DMS153 treated with DMSO at 0.1 percent for 48 hours (cell line): Measurements from ENCODE around the gene CAP1.
A peak's percentile ranks its signal among the peaks of the same experiment; 100 is the strongest.

Experiments used
- DNase-seq: peaks from one replicate; lab custom pipeline; 2025; ENCODE audit not compliant: unreplicated experiment; lab: John Stamatoyannopoulos, UW

The CAP1 gene

DNA sequence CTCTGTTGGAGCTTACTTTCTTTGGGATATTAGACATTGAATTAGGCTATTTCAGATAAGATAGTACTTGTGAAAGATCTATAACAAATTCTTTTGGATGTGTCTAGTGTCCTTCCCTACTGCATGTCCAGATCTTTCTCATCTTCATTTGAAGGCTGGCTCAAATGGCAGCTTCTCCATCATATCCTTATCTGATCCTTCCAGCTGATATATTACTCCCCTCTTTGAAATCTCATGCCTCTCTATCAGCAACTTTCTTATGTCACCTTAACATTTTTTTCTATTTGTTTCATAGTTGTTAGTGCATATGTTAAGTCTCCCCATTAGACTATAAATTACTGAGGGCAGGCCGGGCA lies 17.5 kb downstream of the CAP1 start:
- no peak for DNase-seq

DNA sequence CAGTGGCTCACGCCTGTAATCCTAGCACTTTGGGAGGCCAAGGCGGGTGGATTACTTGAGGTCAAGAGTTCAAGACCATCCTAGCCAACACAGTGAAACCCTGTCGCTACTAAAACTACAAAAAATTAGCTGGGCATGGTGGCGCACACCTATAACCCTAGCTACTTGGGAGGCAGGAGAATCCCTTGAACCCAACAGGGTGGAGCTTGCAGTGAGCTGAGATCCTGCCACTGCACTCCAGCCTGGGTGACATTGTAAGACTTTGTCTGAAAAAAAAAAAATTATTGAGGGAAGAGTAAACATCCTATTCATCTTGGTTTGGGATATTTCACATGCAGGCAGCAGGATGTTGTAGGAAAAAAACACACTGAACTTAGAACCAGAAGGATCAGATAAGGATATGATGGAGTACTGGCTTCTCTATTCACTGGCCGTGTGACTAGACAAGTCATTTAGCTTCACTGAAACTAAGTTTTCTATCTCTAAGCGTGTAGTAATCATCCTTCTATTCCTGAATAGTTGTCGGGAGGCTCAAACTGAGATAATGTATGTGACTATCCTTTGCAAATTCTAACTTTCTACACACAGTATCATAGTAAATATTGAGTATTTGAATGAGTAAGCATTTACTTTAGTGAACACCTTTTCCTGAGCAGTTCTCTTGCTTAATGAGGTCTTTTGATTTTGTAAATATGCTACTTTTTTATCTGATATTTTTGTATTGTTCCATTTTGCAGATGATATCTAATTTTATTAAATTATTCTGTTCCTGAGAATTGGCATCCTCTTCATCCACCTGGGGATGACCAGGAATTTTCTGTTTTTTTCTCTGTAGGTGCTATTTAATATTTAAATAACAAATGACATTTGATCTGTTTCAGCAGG lies 18.2 kb downstream of the CAP1 start:
- no peak for DNase-seq

DNA sequence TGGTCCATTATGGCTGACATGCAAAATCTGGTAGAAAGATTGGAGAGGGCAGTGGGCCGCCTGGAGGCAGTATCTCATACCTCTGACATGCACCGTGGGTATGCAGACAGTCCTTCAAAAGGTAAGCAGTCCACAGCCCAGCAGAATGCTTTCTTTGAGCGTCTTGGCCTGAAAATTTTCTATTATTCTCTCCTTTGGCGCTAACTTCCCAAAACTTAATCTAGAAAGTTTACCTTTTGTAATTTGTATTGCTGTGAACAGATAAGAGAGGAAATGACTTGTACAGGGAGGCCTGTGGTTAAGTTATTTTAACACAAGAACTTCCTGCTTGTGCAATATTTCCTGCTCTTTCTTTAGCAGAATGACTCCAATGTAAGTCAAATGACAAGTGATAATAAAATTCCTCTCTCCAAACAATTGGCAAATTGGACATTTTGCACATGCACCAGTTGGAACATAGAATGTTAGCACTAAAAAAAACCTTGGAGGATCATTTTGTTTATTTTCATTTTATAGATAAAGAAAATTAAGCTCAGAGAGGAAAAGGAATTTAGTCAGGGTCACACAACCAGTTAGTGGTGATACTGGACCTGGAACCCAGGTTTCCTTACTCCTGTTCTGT lies 18.9 kb downstream of the CAP1 start:
- DNase-seq, result no peak

DNA sequence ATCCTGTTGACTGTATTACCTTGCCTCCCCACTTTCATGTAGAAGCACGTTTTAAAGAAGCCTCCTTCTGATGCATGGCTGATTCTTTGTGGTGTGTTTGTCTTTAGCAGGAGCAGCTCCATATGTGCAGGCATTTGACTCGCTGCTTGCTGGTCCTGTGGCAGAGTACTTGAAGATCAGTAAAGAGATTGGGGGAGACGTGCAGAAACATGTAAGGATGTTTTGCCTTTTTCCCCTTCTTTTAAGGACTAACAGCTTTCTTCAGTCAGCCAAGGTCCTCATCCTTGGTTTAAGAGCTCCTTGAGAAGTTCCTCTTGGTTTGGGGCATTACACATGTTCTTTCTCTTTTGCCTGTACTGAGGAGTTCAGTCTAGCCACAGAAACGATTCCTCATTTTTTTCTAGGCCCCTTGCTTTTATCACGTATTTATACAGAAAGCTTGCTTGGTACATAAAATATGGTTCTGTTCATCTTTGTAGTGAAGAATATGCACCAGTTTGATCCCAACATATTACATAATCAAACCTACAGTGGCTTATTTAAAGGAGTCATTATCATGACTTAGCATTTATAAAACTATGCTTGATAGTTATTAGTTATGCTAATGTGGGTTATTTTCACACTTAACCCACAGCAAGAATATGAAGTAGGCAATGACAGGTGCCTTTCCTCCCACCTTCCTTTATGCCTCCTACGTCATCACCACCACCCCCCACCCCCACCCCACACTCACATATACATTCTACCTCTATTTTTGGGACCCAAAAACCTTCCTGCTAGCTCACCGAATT lies 19.6 kb downstream of the CAP1 start:
- no peak for DNase-seq

DNA sequence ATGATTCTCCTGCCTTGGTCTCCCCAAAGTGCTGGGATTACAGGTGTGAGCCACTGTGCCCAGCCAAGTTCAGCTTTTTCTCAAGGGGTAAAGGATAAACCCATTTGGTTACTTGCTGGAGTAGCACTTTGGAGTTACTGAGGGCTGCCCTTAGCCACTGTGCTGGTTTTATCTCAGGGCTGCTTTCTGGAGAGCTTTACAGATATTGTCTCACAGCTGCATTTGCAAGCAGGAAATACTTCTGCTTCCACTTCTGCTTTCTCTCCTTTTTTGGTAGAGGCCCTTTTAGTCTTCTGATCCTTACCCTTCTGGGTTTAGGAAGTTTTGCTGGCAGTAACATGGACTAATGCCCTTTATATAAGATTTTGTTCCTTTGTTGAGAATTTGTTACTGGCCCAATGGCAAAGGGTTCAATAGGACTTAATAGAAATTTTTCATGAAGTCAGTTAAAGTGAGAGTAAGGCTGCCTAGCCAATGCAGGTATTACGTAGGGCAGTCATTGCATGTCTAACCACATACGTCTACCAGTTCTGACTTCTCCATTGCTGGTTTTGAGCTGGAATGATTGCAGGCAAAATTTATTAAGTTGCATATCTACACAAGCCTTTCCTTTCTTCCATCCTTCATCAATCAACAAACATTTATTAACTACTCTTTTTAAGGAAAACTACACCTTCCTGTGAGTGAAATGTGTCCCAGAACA lies 24.4 kb downstream of the CAP1 start:
- DNase-seq, result no peak

DNA sequence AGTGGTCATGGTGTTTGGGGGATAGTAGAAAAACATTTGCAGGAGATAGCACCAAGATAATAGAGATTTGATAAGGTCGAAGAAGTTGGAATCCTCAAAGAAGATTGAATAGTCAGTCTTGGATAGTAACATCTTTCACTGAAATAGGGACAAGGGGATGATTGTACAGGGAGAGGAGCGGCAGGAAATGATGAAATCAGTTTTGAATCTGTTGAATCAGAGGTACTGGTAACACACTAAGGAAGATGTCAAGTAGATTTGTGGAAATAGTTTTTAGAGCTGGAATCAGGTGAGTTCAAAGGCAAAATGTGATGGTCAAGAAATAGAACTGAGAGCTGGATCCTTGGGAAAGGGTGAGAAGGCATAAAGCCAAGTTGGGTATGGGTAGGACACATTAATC lies 26.5 kb downstream of the CAP1 start:
- DNase-seq, result no peak

DNA sequence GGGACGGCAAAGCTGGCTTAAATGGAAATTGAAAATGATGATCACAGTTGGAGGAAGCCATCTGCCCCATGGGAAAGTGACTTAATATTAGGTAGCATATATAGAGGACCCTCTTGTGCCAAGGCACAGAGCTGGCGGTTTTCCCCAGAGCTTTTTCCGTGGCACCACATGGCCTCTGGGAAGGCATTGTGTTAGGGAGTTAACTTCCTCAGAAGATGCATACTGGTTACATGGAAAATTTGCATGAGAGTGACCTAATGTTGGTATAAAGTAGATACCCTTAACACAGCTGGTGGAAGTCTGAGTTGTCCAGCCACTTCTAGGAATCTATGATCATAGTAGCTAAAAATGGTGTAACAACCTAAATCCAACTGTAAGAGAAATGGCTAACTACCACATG lies 27.3 kb downstream of the CAP1 start:
- no peak for DNase-seq

DNA sequence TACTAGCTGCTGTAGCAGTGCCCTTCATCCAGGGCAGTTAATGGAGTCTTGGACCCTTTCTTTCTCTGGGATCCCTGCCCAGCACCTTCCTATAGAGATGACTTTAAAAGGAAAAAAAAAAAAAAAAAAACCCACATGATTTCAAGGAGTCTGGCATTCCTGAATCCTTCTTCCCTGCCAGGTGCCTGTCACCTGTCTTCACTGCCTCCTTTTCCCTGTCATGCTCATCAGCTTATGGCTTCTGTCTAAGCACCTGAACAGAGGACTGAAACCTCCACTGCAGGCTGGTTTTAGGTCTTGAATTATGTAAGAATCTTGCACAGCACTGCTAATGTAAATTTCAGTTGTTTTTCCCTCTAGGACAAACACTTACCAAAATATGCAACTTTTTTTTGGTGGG lies 31.6 kb downstream of the CAP1 start:
- DNase-seq, result no peak

DNA sequence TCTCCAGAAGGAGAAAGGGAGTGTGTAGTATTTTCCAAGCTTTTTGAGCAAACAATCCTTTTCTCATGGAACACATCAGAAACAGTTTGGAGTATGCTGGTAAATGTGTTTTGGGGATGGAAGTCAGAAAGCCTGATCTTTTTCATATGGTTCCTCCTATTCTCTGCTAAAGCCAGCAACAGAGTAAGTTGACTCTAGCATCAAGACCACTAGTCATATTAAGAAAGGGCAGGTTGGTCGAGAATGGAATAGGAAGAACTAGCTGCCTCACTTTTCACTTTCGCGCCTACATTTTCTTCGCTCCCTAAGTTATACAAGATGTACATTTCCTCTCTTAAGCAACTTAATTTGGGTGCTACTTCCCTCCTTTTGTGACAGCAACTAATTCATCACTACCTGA lies 32.5 kb downstream of the CAP1 start:
- no peak for DNase-seq

DNA sequence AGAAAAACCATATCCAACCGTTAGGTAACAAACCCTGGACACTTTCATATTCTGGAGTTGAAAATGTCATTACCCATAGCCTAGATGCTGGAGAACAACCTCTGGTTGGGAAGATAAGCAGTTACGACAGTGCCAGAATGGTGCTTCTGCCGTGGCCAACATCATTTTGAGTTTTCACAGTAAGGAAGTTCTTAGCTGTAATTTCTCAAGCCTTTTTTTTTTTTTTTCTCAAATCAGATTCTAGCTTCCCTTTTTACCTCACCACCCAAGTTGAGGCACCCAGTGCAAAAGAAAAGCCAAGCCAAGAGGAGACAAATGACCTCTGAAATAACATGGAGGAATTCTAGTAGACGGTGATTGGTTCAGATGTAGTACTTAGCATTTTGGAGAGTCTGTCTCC lies 34.7 kb downstream of the CAP1 start:
- DNase-seq, result no peak

DNA sequence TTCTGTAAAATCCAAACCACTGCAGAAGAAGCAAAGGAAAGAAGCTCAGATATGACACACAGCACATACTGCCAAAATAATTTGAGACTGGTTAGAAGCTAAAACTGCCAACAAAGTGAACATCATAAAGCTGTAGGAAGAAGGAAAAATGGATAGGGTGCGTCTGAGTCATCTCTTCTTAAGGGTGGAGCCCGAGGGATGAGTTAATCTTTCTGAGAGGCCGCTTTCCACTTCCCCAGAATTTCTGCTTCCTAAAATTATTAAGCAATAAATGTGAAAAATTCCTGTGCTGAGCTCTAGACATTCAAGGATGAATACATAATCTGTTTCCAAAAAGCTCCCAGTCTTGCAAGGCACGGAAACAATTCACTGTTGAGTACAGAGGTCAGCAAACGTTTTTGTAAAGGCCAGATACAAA lies 36.4 kb downstream of the CAP1 start:
- DNase-seq, result no peak

DNA sequence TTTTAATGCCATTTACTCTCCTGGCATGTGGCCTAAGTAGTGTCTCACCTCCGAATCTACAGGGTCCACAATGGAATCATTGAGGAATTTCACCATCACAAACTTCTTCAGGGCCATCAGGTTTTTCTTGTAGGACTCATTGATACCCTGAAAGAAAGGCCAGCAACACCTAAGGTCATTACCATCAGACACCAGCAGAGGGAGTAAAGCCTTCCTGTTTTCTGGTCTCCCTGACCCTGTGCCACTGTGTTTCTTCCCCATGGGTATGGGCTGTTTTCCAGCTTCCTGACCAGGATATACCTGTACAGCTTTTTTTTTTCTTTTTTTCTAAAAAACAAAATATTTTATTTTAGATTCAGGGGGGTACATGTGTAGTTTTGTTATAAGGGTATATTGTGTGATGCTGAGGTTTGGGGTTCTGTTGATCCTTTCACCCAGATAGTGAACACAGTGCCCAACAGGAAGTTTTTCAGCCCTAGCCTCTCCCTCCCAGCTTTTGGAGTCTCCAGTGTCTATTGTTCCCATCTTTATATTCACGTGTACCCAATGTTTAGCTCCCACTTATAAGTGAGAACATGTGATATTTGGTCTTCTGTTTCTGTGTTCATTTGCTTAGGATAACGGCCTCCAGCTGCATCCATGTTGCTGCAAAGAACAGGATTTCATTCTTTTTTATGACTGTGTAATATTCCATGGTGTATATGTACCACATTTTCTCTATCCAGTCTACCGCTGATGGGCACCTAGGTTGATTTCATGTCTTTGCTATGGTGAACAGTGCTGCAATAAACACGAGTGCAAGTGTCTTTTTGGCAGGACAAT lies 38.2 kb downstream of the CAP1 start:
- peak; percentile 87 for DNase-seq

DNA sequence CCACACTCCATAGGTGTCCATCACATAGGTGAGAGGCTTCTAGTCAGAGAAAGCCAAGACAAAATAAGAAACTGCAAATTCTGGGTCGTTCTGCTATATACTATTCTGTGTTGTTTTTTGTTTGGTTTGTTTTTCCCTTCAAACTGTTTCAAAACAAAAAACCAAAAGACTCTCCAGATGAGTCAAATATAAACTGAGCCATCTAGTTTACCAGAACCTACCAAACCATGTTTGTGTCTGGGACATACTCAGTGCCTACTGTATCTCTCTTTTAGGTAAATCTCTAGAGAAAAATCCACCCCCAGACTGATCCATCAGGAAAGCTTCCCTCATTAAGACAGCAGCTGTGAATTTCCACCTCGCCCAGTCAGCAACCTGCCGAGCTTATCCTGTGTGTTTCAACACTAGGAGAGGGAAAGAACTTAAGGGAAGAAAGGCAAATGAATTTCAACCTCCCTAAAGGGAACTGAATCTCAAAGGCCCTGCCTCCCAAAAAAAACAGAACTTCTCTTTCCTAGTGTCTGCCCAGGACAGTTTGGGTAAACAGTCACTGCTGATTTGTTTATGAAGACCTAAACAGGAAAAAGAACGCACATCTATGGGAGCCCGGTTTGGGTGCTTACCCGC lies 39.4 kb downstream of the CAP1 start:
- DNase-seq, result no peak

DNA sequence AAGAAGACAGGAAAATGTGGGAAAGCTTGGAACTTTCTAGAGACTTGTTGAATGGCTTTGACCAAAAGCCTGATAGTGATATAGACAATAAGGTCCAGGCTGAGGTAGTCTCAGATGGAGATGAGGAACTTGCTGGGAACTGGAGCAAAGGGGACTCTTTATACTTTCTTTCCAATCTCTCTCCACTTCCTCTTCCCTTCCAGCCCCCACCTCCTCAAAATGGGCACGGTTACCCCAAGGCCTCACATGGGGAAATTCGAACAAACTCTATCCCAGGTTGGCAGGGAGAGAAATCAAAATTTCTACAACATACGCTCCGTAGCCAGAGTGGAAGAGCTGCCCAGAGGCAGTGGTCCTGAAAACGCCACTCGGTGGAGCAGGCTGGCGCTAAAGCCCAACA lies 41.3 kb downstream of the CAP1 start:
- no peak for DNase-seq

DNA sequence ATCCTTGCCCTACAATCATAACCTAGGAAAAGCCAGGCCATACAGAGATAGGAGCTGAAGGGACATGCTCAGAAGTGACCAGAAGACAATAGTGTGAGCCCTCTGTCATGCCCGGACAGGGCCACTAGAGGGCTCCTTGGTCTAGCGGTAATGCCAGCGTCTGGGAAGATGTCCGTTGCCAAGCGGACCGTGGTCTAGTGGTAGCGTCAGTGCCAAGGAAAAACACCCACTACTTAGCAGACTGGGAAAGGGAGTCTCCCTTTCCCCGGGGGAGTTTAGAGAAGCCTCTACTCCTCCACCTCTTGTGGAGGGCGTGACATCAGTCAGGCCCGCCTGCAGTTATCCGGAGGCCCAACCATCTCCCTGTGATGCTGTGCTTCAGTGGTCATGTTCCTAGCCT lies 44.2 kb downstream of the CAP1 start:
- DNase-seq, result peak; percentile 63

DNA sequence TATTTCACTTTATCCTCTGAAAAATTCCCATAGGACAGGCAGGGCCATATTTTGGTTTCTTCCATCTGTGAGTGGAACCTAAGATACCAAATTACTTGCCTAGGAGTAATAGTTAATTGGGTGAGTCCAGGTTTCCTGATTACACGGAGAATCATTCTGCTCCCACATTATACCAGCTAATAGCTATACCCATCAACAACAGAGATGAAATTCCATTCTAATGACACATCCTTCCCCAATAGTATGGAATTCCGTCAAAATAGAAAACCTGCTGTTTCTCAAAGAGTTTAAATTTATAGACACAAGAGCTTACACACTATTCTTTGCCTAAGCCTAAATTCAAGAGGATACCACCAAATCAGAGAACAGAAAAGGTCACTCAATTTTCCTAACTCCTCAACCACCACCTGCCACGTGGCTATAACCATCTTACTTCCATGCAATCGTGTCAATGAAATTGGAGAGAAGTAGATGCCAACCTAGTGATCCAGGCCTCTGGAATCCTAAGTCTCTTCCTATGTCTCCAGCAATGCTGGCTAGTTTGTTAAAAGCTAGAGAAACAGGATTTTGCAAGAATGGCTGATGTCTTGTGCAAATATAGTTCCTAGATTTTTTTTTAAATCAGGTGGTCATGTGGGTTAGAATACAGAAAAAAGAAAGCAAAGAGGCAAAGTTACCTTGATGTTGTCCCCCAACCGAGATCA lies 50.3 kb downstream of the CAP1 start:
- no peak for DNase-seq

DNA sequence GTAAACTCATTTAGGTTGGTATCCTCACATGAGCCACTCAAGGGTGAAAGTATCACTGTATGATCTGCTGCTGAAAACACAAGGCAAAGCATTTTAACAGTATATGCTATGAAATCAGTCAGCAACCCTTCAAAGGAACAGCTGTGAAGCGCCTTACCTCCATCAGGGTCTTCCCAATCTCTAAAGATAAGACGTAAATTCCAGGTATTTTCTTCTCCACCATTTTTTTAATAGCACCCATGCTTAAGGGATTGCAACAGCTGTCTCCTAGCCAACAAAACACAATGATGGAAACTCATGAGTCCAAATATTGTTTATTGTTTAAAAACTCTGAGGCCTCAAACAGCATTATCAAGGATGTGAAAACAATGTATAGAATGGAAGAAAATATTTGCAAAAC lies 51.7 kb downstream of the CAP1 start:
- DNase-seq, result no peak

DNA sequence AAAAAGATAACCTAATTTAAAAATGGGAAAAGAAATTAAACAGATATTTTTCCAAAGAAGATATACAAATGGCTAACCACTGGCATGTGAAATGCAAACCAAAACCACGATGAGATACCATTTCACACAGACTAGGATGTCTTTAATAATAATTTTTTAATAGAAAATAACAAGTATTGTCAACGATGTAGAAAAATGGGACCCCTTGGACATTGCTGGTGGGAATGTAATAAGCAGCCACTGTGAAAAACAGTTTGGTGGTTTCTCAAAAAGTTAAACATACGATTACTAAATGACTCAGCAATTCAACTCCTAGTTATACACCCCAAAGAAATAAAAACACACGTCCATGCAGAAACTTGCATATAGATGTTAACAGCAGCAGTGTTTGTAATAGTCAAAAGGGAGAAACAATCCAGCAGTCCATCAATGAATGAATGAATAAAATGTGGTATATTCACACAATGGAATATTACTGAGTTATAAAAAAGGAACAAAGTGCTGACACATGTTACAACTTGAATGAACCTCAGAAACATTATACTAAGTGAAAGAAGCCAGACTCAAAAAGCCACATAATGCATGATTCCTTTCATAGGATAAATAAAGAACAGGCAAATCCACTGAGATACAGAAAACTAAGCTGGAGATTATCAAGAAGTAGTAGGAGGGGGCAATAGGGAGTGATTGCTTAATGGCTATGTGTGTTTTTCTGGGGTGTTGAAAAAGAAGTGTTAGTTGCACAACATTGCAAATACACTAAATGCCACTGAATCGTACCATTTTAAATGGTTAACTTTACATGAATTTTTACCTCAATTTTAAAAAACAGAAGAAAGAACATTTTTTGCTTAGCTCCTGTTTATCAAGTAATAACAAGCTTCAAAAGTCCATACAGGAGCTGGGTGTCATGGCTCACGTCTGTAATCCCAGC lies 52.4 kb downstream of the CAP1 start:
- no peak for DNase-seq
